Endothelial cell of umbilical vein (primary cell): ENCODE results near the gene GRIK3. TPM values are rescaled to one million over a fixed set of nuclear protein-coding genes. Genes with fewer than 3 reads are reported as not detected.

ENCODE experiments used
- BruUV-seq: library from RNA; stranded (reverse); fragments of 400-500 nt; replicated peaks from 2 replicates; lab custom pipeline; 2021; lab: Mats Ljungman, UMichigan
- CTCF ChIA-PET: fragments of 300-600, 350-600 bp; sonication (Branson Sonifier 250); formaldehyde crosslinking; loops from one replicate; lab custom pipeline; 2021; ENCODE audit warnings: antibody characterized with exemption, inconsistent platforms; lab: Charles Lee
- POLR2A ChIA-PET: fragments of 300-600, 350-600 bp; sonication (Branson Sonifier 250); formaldehyde crosslinking; loops from one replicate; lab custom pipeline; 2021; ENCODE audit warnings: antibody characterized with exemption, inconsistent platforms; lab: Charles Lee
- DNase-seq: peaks from one replicate; pipeline ENCODE4 v3.0.0-alpha.2; 2011; ENCODE audit warnings: low read depth, low spot score
- FAIRE-seq: peaks from 2 replicates; lab custom pipeline; 2011; peaks lifted over from hg19 to GRCh38; lab: Jason Lieb, UNC
- H2AFZ ChIP-seq: 2 replicates; pipeline ENCODE4 v1.6.0; 2012; ENCODE audit warnings: low read depth, low read length, control low read depth, inconsistent platforms
- H3K27ac ChIP-seq: 2 replicates; pipeline ENCODE4 v1.5.1; 2011; ENCODE audit warnings: low read depth, mild to moderate bottlenecking, control low read depth, low read length, moderate library complexity; ENCODE audit not compliant: insufficient read depth
- H3K27me3 ChIP-seq, 2 experiments: 2 replicates each; pipeline versions ENCODE4 v1.6.0 to v1.6.1; 2011; ENCODE audit warnings: low read length in 2 of 2, mixed read lengths in 1 of 2; ENCODE audit not compliant: control insufficient read depth in 2 of 2, insufficient read depth in 2 of 2
- H3K36me3 ChIP-seq, 2 experiments: 2 replicates in 1 of 2; 3 replicates in 1 of 2; pipeline ENCODE4 v1.5.1; 2011; ENCODE audit warnings: low read length in 2 of 2, mild to moderate bottlenecking in 1 of 2, moderate library complexity in 1 of 2; ENCODE audit not compliant: control insufficient read depth in 2 of 2, insufficient read depth in 2 of 2; ENCODE audit errors: extremely low read depth in 1 of 2
- H3K4me1 ChIP-seq: 3 replicates; pipeline ENCODE4 v1.5.1; 2011; ENCODE audit warnings: mild to moderate bottlenecking, low read length; ENCODE audit not compliant: control insufficient read depth, insufficient read depth; ENCODE audit errors: extremely low read depth
- H3K4me2 ChIP-seq: 2 replicates; pipeline ENCODE4 v1.6.1; 2011; ENCODE audit warnings: low read length, control low read depth, mixed read lengths; ENCODE audit not compliant: insufficient read depth
- H3K4me3 ChIP-seq, 3 experiments: fragments of 200-600 bp in 1 of 3; sonication (generic), shearing (Covaris generic) in 1 of 3; replicated peaks in 1 of 3; 2 replicates each; pipeline ENCODE4 v1.5.1; 2011 to 2016; ENCODE audit warnings: control low read depth in 3 of 3, low read length in 3 of 3, mild to moderate bottlenecking in 2 of 3, inconsistent platforms in 1 of 3, low read depth in 1 of 3, moderate library complexity in 1 of 3; ENCODE audit not compliant: insufficient read depth in 1 of 3
- H3K79me2 ChIP-seq: 2 replicates; pipeline ENCODE4 v1.6.0; 2012; ENCODE audit warnings: low read length, inconsistent platforms; ENCODE audit not compliant: control insufficient read depth, insufficient read depth
- H3K9ac ChIP-seq: replicated peaks from 2 replicates; pipeline ENCODE3; 2011; ENCODE audit warnings: low read length, control low read depth; ENCODE audit not compliant: insufficient read depth; ENCODE audit errors: extremely low read depth
- H3K9me1 ChIP-seq: replicated peaks from 3 replicates; pipeline ENCODE4 v1.6.0; 2011; ENCODE audit warnings: mild to moderate bottlenecking, low read length; ENCODE audit not compliant: control insufficient read depth, insufficient read depth; ENCODE audit errors: extremely low read depth
- H3K9me3 ChIP-seq: replicated peaks from 2 replicates; pipeline ENCODE4 v1.5.1; 2012; ENCODE audit warnings: low read length, inconsistent platforms; ENCODE audit not compliant: control insufficient read depth, insufficient read depth
- H4K20me1 ChIP-seq: replicated peaks from 2 replicates; pipeline ENCODE3; 2011; ENCODE audit warnings: mild to moderate bottlenecking, low read length; ENCODE audit not compliant: control insufficient read depth, insufficient read depth; ENCODE audit errors: extremely low read depth
- EZH2 ChIP-seq: IDR thresholded peaks from 2 replicates; pipeline ENCODE4 v1.6.1; 2012; ENCODE audit warnings: borderline replicate concordance, low read depth, mild to moderate bottlenecking, moderate library complexity, low read length, inconsistent platforms; ENCODE audit not compliant: severe bottlenecking
- FOS ChIP-seq: IDR thresholded peaks from 2 replicates; pipeline ENCODE4 v1.6.1; 2011; ENCODE audit warnings: mild to moderate bottlenecking, low read length, moderate library complexity, borderline replicate concordance; ENCODE audit not compliant: insufficient read depth
- GATA2 ChIP-seq: IDR thresholded peaks from 2 replicates; pipeline ENCODE4 v1.7.0; 2011; ENCODE audit warnings: low read depth, mild to moderate bottlenecking, moderate library complexity, mixed read lengths, low read length; ENCODE audit not compliant: insufficient read length, insufficient read depth
- JUN ChIP-seq: IDR thresholded peaks from 2 replicates; pipeline ENCODE4 v1.6.1; 2011; ENCODE audit warnings: borderline replicate concordance, low read depth; ENCODE audit not compliant: insufficient read length, insufficient read depth
- MYC ChIP-seq: IDR thresholded peaks from one replicate; pipeline ENCODE4 v1.6.1; 2011; ENCODE audit warnings: mild to moderate bottlenecking, low read depth, low read length
- POLR2A ChIP-seq: IDR thresholded peaks from 2 replicates; pipeline ENCODE4 v1.6.1; 2012; ENCODE audit warnings: low read depth, mild to moderate bottlenecking, control low read depth, low read length
- POLR2AphosphoS5 ChIP-seq: IDR thresholded peaks from 2 replicates; pipeline ENCODE4 v1.6.1; 2012; ENCODE audit warnings: low read depth, mild to moderate bottlenecking, control low read depth, low read length, moderate library complexity; ENCODE audit not compliant: insufficient read depth
- dilution Hi-C: fragments of 300-500 bp; cut with MboI; formaldehyde crosslinking; loops from one replicate; pipeline ENCODE4 v1.15.0; 2019; ENCODE audit warnings: low sequenced_read_pairs; ENCODE audit not compliant: extremely low pct_ligation_motif_present
- intact Hi-C: fragments of 100-400 bp; cut with micrococcal nuclease; formaldehyde crosslinking; loops from one replicate; pipeline ENCODE4 v1.10.0; 2022
- polyA plus RNA-seq, 4 experiments: library from polyadenylated mRNA; depleted of rRNA in 3 of 4; stranded (reverse) in 3 of 4; unstranded in 1 of 4; fragments of >200 nt; gene quantifications; 2 replicates each; pipeline versions ENCODE4 v1.2.1 to v1.2.3, GENCODE V29; 2011 to 2012; ENCODE audit warnings: missing spikeins in 1 of 4
- total RNA-seq: library from RNA; stranded (reverse); gene quantifications from 2 replicates; pipeline ENCODE4 v1.2.3, GENCODE V29; 2021
- TF ChIP-seq, protein P1 (sequence below): IDR thresholded peaks from 2 replicates; pipeline ENCODE4 v1.6.1; 2011; ENCODE audit not compliant: insufficient read depth, insufficient read length
- TF ChIP-seq, protein P2 (sequence below), 2 donors: IDR thresholded peaks; 1 replicate in 1 of 2; 2 replicates in 1 of 2; pipeline ENCODE4 v1.5.1; 2011; ENCODE audit warnings: low read length in 2 of 2, mild to moderate bottlenecking in 2 of 2, moderate library complexity in 2 of 2, control low read depth in 1 of 2, inconsistent platforms in 1 of 2, low read depth in 1 of 2; ENCODE audit not compliant: insufficient read depth in 1 of 2; ENCODE audit errors: extremely low read depth in 1 of 2

Gene GRIK3
- total and polyA plus RNA-seq, 2 donors (not counting 3 experiments of a cell fraction or from before 2014, with no cell fraction given) = not detected

DNA sequence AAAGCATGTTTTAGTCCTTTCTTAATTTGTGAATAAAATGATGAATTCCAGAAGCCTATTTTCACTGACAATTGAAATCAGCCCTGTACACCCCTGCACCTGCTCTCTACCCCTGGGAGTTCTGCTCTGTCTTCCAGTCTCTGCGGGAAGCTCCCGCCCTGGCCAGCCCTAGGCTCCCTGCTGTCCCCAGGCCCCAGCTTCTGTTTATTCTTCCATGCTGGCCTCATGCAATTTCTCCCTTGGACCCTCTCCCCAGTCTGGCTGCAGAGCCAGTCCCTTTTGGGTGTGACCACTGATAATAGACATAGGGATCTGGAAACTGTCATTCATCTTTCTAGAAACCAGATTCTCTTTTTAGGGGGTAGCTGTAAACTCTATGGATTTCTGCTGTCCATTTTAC lies 258.6 kb downstream of the GRIK3 start:
- dilution Hi-C loops (no loop called here), intact Hi-C loops (no loop called here)
- Histone ChIP-seq H3K4me2 (no peak overlapping the region), H3K36me3 (no peaks in the 10 kb centered on the region), H2AFZ (no peak overlapping the region), H3K4me3 (no peak overlapping the region), H3K4me1 (no peaks in the 10 kb centered on the region), H3K9me3 (no peaks in the 10 kb centered on the region), H3K9me1 (no peaks in the 10 kb centered on the region), H3K79me2 (no peaks in the 10 kb centered on the region), H3K27me3 (peaks cover 13 to 24% of the 10 kb centered on the region in 2 experiments), H3K27ac (no peak overlapping the region), H3K9ac (no peak overlapping the region), H4K20me1 (no peaks in the 10 kb centered on the region)
- DNase-seq (no peak), FAIRE-seq (no peak)
- ChIA-PET CTCF (no interaction called here), POLR2A (no interaction called here)
- no TSS peak for BruUV-seq
- TF ChIP-seq EZH2 = no peak
- TF ChIP-seq GATA2 = no peak
- TF ChIP-seq MYC = no peak
- TF ChIP-seq POLR2AphosphoS5 = no peak
- TF ChIP-seq, protein P1, sequence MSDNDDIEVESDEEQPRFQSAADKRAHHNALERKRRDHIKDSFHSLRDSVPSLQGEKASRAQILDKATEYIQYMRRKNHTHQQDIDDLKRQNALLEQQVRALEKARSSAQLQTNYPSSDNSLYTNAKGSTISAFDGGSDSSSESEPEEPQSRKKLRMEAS = no peak
- no peak for TF ChIP-seq FOS
- no peak for TF ChIP-seq JUN
- TF ChIP-seq, protein P2, sequence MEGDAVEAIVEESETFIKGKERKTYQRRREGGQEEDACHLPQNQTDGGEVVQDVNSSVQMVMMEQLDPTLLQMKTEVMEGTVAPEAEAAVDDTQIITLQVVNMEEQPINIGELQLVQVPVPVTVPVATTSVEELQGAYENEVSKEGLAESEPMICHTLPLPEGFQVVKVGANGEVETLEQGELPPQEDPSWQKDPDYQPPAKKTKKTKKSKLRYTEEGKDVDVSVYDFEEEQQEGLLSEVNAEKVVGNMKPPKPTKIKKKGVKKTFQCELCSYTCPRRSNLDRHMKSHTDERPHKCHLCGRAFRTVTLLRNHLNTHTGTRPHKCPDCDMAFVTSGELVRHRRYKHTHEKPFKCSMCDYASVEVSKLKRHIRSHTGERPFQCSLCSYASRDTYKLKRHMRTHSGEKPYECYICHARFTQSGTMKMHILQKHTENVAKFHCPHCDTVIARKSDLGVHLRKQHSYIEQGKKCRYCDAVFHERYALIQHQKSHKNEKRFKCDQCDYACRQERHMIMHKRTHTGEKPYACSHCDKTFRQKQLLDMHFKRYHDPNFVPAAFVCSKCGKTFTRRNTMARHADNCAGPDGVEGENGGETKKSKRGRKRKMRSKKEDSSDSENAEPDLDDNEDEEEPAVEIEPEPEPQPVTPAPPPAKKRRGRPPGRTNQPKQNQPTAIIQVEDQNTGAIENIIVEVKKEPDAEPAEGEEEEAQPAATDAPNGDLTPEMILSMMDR (IDR thresholded peaks at IDR 0.05; ENCODE audit: extremely low read depth in 1 of 2, insufficient read depth in 1 of 2, low read depth in 1 of 2, low read length in 2 of 2) = no peak
- TF ChIP-seq POLR2A = no peak
